Head of caudate nucleus (tissue), 42 donors: ENCODE data around the gene PRCP.
"Not testable (repeated sequence)": the region's sequence is repeated elsewhere in the genome, so short reads cannot be mapped to it uniquely, and the experiment has no call there.

Source experiments
- DNase-seq, 42 donors: peaks; one replicate each; pipeline versions ENCODE4 v3.0.0 to v3.0.0-alpha.2; 2020 to 2021; ENCODE audit warnings: mixed read lengths in 7 of 42
- intact Hi-C: fragments of 100-400 bp; cut with DNase I; formaldehyde crosslinking; loops from one replicate; pipeline ENCODE4 v1.15.0; 2022

Gene PRCP

GRCh38 chr11:82889133-82890001 is 10.9 kb downstream of the PRCP start:
- intact Hi-C loops: no loop called here
- peak in 12 of 42 donors; percentile 4 to 59 (median 36) for DNase-seq

GRCh38 chr11:82883853-82884252 is 16.4 kb downstream of the PRCP start:
- no peak for DNase-seq
- intact Hi-C loops: no loop called here

- intact Hi-C loops: no loop called here
- DNase-seq: no peak
Measured at GRCh38 chr11:82874646-82875523, 25.3 kb downstream of the PRCP start.

GRCh38 chr11:82873919-82874333 is 26.3 kb downstream of the PRCP start:
- no peak for DNase-seq
- intact Hi-C loops: no loop called here

GRCh38 chr11:82872377-82873150 is 27.7 kb downstream of the PRCP start:
- intact Hi-C loops: no loop called here
- peak in 3 of 42 donors; percentile 22 to 37 (median 34) for DNase-seq

GRCh38 chr11:82871646-82872045 is 28.6 kb downstream of the PRCP start:
- DNase-seq: no peak

GRCh38 chr11:82869657-82870056 is 30.6 kb downstream of the PRCP start:
- intact Hi-C loops: no loop called here
- no peak for DNase-seq

More at GRCh38 chr11:82871646-82872045, 28.6 kb downstream of the PRCP start:
- intact Hi-C loops: no loop called here

GRCh38 chr11:82867495-82868082 is 32.6 kb downstream of the PRCP start:
- peak in 39 of 42 donors; percentile 6 to 95 (median 81) for DNase-seq
- intact Hi-C loops: no loop called here

- intact Hi-C loops: loop anchor here (2.0 kb wide), 1 partner anchor 147 kb away; no protein-coding TSS in a partner anchor
Measured at GRCh38 chr11:82865841-82866240, 34.4 kb downstream of the PRCP start.

GRCh38 chr11:82864268-82864667 is 36.0 kb downstream of the PRCP start:
- DNase-seq: peak; percentile 56 to 92 (median 82)
- intact Hi-C loops: loop anchor here (2.0 to 5.0 kb wide), 2 partner anchors 132 to 145 kb away; partner anchors contain the start of gene FAM181B

More at GRCh38 chr11:82865841-82866240, 34.4 kb downstream of the PRCP start:
- no peak for DNase-seq

GRCh38 chr11:82863209-82863608 is 37.0 kb downstream of the PRCP start:
- intact Hi-C loops: loop anchor here (5.0 kb wide), 1 partner anchor 131 kb away; the partner anchor contains the start of gene FAM181B
- no peak for DNase-seq

- DNase-seq: peak in 1 of 42 donors; percentile 18
- intact Hi-C loops: loop anchor here (5.0 kb wide), 1 partner anchor 130 kb away; the partner anchor contains the start of gene FAM181B
Measured at GRCh38 chr11:82862379-82862778, 37.9 kb downstream of the PRCP start.

- intact Hi-C loops: loop anchor here (5.0 kb wide), 1 partner anchor 127 kb away; the partner anchor contains the start of gene FAM181B
- DNase-seq: no peak
Measured at GRCh38 chr11:82859750-82860149, 40.5 kb downstream of the PRCP start.

GRCh38 chr11:82858556-82859091 is 41.6 kb downstream of the PRCP start:
- intact Hi-C loops: no loop called here
- peak in 2 of 42 donors; percentile 12 to 31 for DNase-seq

- intact Hi-C loops: no loop called here
- peak in 3 of 42 donors; percentile 17 to 45 (median 24) for DNase-seq
Measured at GRCh38 chr11:82858133-82858532, 42.1 kb downstream of the PRCP start.

- no peak for DNase-seq
- intact Hi-C loops: no loop called here
Measured at GRCh38 chr11:82857145-82857544, 43.1 kb downstream of the PRCP start.

- intact Hi-C loops: no loop called here
- DNase-seq: no peak
Measured at GRCh38 chr11:82855616-82856015, 44.6 kb downstream of the PRCP start.

- intact Hi-C loops, DNase-seq: not testable (repeated sequence)
Measured at GRCh38 chr11:82854916-82855315, 45.3 kb downstream of the PRCP start.
